22Rv1 (cell line): ENCODE results near the gene C1QTNF1.

Experiments
- ZFX ChIP-seq: fragments of 450-650 bp; IDR thresholded peaks from 2 replicates; pipeline ENCODE4 v1.6.1; 2017; ENCODE audit warnings: antibody characterized with exemption, borderline replicate concordance
- TF ChIP-seq, protein P1 (sequence below): fragments of 450-650 bp; IDR thresholded peaks from 2 replicates; pipeline ENCODE4 v1.5.1; 2017; ENCODE audit warnings: mild to moderate bottlenecking

DNA sequence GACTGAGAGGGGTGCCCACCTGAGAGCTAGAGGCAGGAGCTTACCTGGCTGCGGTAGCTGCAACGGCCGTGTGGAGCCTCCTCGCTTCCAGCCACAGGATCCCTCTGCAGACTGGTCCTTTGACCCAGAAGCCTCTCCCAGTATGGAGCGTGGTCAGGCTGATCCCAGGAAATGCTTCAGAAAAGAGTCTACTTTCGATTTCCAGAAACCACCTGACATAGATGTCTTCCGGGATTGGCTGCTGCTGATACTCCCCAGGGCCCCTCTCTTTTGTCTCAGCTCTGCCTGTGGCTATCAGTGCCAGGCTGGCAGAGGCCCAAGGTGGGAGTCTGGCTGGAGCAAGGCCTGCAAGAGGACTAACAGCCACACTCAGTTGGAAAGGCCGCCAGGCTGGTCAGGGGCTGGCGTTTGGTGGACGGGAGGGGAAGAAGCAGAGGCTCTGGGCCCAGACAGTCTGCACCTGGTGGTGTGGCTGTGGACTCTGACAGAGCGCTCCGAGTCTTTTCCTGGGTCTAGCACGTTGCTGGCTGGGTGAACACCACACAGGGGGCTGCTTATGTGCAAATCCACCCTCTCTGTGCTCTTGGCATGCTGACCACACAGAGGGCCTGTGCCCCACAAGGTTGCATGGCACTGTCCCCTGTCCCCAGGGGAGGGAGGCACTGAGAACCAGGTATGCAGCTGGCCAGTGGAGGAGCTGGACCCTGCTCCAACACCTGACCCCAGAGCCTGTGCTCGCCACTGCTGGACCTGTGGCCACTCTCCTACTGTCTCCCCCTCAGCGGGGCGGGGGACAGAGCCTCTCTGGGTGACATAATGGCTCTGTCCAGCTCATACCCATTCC is 44.0 kb upstream of the C1QTNF1 start, which contains the start of gene LGALS3BP:
- TF ChIP-seq, protein P1, sequence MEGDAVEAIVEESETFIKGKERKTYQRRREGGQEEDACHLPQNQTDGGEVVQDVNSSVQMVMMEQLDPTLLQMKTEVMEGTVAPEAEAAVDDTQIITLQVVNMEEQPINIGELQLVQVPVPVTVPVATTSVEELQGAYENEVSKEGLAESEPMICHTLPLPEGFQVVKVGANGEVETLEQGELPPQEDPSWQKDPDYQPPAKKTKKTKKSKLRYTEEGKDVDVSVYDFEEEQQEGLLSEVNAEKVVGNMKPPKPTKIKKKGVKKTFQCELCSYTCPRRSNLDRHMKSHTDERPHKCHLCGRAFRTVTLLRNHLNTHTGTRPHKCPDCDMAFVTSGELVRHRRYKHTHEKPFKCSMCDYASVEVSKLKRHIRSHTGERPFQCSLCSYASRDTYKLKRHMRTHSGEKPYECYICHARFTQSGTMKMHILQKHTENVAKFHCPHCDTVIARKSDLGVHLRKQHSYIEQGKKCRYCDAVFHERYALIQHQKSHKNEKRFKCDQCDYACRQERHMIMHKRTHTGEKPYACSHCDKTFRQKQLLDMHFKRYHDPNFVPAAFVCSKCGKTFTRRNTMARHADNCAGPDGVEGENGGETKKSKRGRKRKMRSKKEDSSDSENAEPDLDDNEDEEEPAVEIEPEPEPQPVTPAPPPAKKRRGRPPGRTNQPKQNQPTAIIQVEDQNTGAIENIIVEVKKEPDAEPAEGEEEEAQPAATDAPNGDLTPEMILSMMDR, result no peak
- TF ChIP-seq ZFX, result no peak
